Measurements from ENCODE around the gene ID1.
"Not testable (repeated sequence)": the region's sequence is repeated elsewhere in the genome, so short reads cannot be mapped to it uniquely, and the experiment has no call there.

The ID1 gene

DNA sequence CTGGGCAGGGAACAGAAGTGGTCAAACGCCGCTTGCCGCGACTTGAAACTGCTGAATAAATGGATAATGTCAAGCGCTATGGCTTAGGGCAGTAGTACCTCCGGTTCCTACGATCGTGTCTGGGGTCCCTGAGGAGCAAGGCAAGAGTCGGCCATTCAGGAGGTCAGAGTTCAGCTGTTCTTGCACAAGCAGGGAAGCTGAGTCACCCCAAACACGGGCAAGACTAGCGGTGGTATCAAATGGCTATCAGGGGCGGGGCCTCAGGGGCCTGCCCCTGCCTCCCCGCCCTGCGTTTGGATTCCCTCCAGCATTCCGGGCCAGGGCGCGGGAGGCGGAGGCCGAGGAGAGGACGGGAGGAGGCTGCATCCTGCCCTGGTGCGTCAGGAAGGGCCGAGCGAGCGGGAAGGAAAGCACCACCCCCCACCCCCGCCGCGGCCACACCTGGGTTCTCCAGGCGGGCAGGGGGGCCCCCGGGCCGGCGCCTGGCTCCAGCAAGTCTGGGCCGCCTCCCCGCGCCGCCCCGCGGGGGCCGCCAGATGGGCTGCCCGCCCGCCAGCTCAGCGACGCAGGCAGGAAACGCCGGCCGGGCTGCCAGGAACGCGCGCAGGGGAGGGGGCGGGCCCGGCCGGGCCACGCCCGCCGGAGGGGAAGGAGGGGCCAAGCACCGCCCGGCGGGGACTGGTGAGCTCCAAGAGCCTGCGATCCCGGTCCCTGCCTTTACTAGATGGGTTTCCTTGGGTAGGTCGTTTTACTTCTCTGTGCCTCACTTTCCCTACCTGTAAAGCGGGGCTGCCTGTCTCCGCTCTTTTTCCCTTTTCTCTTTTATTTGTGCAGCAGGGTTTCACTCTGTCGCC is 32.2 kb upstream of the ID1 start:
- peak; percentile 93 for DNase-seq (ENCODE audit: extremely low spot score)
- TF ChIP-seq, protein P1, sequence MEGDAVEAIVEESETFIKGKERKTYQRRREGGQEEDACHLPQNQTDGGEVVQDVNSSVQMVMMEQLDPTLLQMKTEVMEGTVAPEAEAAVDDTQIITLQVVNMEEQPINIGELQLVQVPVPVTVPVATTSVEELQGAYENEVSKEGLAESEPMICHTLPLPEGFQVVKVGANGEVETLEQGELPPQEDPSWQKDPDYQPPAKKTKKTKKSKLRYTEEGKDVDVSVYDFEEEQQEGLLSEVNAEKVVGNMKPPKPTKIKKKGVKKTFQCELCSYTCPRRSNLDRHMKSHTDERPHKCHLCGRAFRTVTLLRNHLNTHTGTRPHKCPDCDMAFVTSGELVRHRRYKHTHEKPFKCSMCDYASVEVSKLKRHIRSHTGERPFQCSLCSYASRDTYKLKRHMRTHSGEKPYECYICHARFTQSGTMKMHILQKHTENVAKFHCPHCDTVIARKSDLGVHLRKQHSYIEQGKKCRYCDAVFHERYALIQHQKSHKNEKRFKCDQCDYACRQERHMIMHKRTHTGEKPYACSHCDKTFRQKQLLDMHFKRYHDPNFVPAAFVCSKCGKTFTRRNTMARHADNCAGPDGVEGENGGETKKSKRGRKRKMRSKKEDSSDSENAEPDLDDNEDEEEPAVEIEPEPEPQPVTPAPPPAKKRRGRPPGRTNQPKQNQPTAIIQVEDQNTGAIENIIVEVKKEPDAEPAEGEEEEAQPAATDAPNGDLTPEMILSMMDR (IDR thresholded peaks at IDR 0.05; ENCODE audit: control extremely low read depth, extremely low read depth, low read depth, missing control alignments): no peak
- ChIA-PET CTCF (interaction anchor here (0.8 to 14.3 kb wide), 9 partner anchors 14 to 151 kb away, joined by 3 to 371 read pairs (median 9); partner anchors contain the start of genes HM13 and ID1), POLR2A (interaction anchor here (0.6 to 1.4 kb wide), 6 partner anchors 10 to 227 kb away, joined by 4 to 7 read pairs (median 5); partner anchors contain the start of gene ID1)

DNA sequence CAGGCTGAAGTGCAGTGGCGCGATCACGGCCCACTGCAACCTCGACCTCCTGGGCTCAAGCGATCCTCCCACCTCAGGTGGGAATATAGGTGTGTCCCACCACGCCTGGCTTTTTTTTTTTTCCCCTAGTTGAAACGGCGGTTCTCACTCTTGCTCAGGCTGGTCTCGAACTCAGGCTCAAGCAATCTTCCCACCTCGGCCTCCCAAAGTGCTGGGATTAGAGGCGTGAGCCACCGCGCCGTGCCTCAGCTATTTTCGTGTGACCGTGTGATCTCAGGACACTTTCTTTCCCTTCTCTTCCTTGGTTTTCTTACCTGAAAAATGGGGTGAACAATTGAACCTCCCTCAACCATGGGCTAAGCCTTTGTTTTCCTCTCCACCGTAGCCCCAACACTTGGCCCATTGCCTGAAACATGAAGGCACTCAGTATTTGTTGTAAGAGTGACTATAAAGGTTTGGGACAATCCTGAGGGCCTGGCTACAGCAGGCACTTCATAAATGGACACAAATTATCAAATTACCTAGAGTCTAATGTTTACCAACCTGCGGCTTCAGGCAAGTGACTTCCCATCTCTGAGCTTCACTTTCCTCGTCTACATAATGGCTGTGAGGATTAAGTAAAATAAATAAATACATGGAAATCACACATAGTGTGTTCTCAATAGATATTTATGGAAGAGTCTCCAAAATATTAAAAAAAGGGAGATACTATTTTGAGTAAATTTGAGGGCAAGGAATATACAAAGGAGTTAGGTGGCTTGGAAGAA is 31.4 kb upstream of the ID1 start:
- CTCF ChIA-PET: interaction anchor here (0.7 to 14.3 kb wide), 10 partner anchors 13 to 150 kb away, joined by 3 to 371 read pairs (median 8); partner anchors contain the start of genes HM13 and ID1

DNA sequence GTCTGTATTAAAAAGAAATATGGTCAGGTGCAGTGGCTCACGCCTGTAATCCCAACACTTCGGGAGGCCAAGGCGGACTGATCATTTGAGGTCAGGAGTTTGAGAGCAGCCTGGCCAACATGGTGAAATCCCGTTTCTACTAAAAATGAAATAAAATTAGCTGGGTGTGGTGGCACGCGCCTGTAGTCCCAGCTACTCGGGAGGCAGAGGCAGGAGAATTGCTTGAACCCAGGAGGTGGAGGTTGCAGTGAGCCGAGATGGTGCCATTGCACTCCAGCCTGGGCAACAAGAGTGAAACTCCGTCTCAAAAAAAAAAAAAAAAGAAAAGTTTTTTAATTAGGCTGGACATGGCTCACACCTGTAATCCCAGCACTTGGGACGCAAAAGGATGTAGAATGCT is 30.1 kb upstream of the ID1 start:
- POLR2A ChIA-PET; DNase-seq (ENCODE audit: extremely low spot score): not testable (repeated sequence)
- CTCF ChIA-PET: interaction anchor here (11.1 to 14.3 kb wide), 2 partner anchors 18 to 33 kb away, joined by 260 to 371 read pairs; partner anchors contain the start of gene ID1

More for the DNA sequence above, 31.4 kb upstream of the ID1 start:
- DNase-seq (ENCODE audit: extremely low spot score): no peak
- POLR2A ChIA-PET: interaction anchor here (0.8 to 1.4 kb wide), 2 partner anchors 31 to 226 kb away, joined by 5 to 7 read pairs; partner anchors contain the start of gene ID1
- TF ChIP-seq, protein P1 (IDR thresholded peaks at IDR 0.05; ENCODE audit: control extremely low read depth, extremely low read depth, low read depth, missing control alignments): no peak

DNA sequence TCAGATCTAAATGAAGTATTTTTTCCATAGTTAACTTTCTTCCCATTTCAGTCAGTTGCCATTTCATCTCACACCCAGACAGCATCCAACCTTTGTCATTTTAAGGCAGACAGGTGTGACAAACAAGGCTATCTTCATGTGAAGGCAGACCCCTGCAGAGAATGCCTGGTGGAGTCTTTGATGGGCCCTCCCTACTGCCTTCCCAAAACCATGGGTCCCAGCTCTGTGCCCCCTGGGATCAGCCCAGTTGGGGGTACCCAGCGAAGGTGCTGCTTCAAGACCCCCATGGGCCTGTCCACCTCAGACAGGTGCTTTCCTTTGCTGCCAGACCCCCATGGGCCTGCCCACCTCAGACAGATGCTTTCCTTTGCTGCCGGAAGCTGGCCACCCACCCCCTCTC is 28.3 kb upstream of the ID1 start:
- CTCF ChIA-PET: interaction anchor here (1.6 to 14.3 kb wide), 3 partner anchors 19 to 36 kb away, joined by 3 to 260 read pairs (median 26); no protein-coding TSS in a partner anchor
- TF ChIP-seq, protein P1 (IDR thresholded peaks at IDR 0.05; ENCODE audit: control extremely low read depth, extremely low read depth, low read depth, missing control alignments): no peak
- no peak for DNase-seq (ENCODE audit: extremely low spot score)
- POLR2A ChIA-PET: no interaction called here

DNA sequence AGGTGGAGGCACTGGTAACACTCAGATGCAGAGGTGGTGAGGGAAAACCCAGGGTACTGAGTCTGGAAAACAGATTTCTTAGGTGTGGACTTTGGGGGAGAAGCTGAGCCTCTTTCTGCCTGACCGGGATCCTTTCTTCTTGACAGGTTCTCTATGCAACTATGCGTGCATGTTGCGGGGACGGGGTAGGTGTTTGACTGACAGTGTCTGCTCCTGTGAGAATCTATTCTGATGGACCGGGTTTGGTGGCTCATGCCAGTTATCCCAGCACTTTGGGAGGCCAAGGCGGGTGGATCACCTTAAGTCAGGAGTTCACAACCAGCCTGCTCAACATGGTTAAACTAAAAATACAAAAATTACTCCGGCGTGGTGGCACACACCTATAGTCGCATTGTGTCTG is 27.9 kb upstream of the ID1 start:
- TF ChIP-seq, protein P1 (IDR thresholded peaks at IDR 0.05; ENCODE audit: control extremely low read depth, extremely low read depth, low read depth, missing control alignments): no peak
- no peak for DNase-seq (ENCODE audit: extremely low spot score)
- ChIA-PET POLR2A (interaction anchor here (0.6 kb wide), 1 partner anchor 35 kb away, joined by 7 read pairs; no protein-coding TSS in a partner anchor), CTCF (interaction anchor here (1.6 to 14.3 kb wide), 3 partner anchors 20 to 36 kb away, joined by 3 to 260 read pairs (median 26); no protein-coding TSS in a partner anchor)

DNA sequence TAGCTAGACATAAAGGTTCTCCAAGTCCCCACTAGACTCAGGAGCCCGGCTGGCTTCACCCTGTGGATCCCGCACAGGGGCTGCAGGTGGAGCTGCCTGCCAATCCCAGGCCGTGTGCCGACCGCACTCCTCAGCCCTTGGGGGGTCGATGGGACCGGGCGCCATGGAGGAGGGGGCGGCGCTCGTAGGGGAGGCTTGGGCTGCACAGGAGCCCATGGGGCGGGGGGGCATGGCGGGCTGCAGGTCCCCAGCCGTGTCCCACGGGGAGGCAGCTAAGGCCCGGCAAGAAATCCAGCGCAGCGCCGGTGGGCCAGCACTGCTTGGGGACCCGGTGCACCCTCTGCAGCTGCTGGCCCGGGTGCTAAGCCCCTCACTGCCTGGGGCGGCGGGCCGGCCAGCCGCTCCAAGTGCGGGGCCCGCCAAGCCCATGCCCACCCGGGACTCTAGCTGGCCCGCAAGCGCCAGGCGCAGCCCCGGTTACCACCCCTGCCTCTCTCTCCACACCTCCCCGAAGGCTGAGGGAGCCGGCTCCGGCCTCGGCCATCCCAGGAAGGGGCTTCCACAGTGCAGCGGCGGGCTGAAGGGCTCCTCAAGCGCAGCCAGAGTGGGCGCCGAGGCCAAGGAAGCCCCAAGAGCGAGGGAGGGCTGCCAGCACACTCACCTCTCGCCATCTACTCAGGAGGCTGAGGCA is 26.5 kb upstream of the ID1 start:
- TF ChIP-seq, protein P1 (IDR thresholded peaks at IDR 0.05; ENCODE audit: control extremely low read depth, extremely low read depth, low read depth, missing control alignments): no peak
- no peak for DNase-seq (ENCODE audit: extremely low spot score)
- ChIA-PET CTCF (interaction anchor here (0.8 to 14.3 kb wide), 4 partner anchors 9 to 145 kb away, joined by 4 to 260 read pairs (median 19); no protein-coding TSS in a partner anchor), POLR2A (interaction anchor here (1.1 kb wide), 1 partner anchor 12 kb away, joined by 4 read pairs; no protein-coding TSS in a partner anchor)
